ENCODE measurements around the gene MOGAT1. TPM values are rescaled to one million over a fixed set of nuclear protein-coding genes. Genes with fewer than 3 reads are reported as not detected.

The MOGAT1 gene
- total RNA-seq, 1 donor: not detected

GRCh38 chr2:222738809-222739208 is 67.4 kb downstream of the MOGAT1 start:
- Histone ChIP-seq H4K20me1 (ENCODE audit: insufficient read depth, low read length) (no peaks in the 10 kb centered on the region), H3K36me3 (ENCODE audit: insufficient read depth, low read length) (no peaks in the 10 kb centered on the region), H3K9me3 (ENCODE audit: low read depth, low read length) (no peaks in the 10 kb centered on the region), H3K27ac (ENCODE audit: low read depth, low read length) (no peak overlapping the region), H3K79me2 (ENCODE audit: insufficient read depth, low read length) (no peaks in the 10 kb centered on the region), H3K4me2 (ENCODE audit: insufficient read depth, low read length) (no peak overlapping the region), H3K4me1 (ENCODE audit: insufficient read depth, low read length) (peaks cover 24% of the 10 kb centered on the region), H3K4me3 (ENCODE audit: insufficient read depth, low read length) (no peak overlapping the region), H3K27me3 (ENCODE audit: insufficient read depth, low read length) (no peaks in the 10 kb centered on the region), H2AFZ (ENCODE audit: low read length) (no peak overlapping the region)
- DNase-seq (ENCODE audit: insufficient read length, low spot score, missing footprints): peak; percentile 19
- TF ChIP-seq, protein P1, sequence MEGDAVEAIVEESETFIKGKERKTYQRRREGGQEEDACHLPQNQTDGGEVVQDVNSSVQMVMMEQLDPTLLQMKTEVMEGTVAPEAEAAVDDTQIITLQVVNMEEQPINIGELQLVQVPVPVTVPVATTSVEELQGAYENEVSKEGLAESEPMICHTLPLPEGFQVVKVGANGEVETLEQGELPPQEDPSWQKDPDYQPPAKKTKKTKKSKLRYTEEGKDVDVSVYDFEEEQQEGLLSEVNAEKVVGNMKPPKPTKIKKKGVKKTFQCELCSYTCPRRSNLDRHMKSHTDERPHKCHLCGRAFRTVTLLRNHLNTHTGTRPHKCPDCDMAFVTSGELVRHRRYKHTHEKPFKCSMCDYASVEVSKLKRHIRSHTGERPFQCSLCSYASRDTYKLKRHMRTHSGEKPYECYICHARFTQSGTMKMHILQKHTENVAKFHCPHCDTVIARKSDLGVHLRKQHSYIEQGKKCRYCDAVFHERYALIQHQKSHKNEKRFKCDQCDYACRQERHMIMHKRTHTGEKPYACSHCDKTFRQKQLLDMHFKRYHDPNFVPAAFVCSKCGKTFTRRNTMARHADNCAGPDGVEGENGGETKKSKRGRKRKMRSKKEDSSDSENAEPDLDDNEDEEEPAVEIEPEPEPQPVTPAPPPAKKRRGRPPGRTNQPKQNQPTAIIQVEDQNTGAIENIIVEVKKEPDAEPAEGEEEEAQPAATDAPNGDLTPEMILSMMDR (IDR thresholded peaks at IDR 0.05; ENCODE audit: extremely low read depth, low read depth, low read length): no peak

- H3K36me3 ChIP-seq (ENCODE audit: insufficient read depth, low read length): no peaks in the 10 kb centered on the region
- TF ChIP-seq, protein P1 (IDR thresholded peaks at IDR 0.05; ENCODE audit: extremely low read depth, low read depth, low read length): no peak
- no peaks in the 10 kb centered on the region for H3K27me3 ChIP-seq (ENCODE audit: insufficient read depth, low read length)
- no peak overlapping the region for H3K4me3 ChIP-seq (ENCODE audit: insufficient read depth, low read length)
- H4K20me1 ChIP-seq (ENCODE audit: insufficient read depth, low read length): no peaks in the 10 kb centered on the region
- H3K4me2 ChIP-seq (ENCODE audit: insufficient read depth, low read length): no peak overlapping the region
- no peak overlapping the region for H3K27ac ChIP-seq (ENCODE audit: low read depth, low read length)
- H2AFZ ChIP-seq (ENCODE audit: low read length): no peak overlapping the region
- H3K4me1 ChIP-seq (ENCODE audit: insufficient read depth, low read length): peaks cover 20% of the 10 kb centered on the region
- no peaks in the 10 kb centered on the region for H3K9me3 ChIP-seq (ENCODE audit: low read depth, low read length)
- H3K79me2 ChIP-seq (ENCODE audit: insufficient read depth, low read length): no peaks in the 10 kb centered on the region
- DNase-seq (ENCODE audit: insufficient read length, low spot score, missing footprints): no peak
Measured at GRCh38 chr2:222739939-222740338, 68.5 kb downstream of the MOGAT1 start.

DNA sequence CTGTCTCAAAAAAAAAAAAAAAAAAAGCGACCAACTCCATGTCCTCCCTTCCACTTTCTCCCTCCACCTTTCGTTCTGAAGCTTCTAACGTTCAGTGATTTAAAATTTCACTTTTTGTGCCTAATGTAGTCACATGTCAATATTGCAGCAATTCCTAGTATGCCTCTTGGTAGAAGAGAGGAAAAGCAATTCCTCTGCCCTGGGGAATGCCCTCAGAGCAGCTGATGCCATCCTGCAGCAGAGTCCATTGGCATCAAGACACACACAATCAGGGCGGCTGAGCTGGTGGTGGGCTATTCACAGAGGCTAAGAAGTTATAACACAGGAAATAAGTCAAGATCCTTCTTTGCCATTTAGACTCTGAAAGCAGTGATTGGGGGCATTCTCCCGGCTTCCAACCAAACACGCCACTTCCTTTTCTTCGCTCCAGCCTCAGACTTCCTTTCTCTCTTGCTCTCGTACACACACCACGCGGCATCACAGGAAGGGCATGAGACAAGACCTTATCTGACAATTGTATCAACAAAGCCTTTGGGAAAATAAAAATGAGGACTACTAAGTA is 71.9 kb downstream of the MOGAT1 start:
- Histone ChIP-seq H3K4me2 (ENCODE audit: insufficient read depth, low read length) (peak overlapping the region; percentile 77), H3K36me3 (ENCODE audit: insufficient read depth, low read length) (no peaks in the 10 kb centered on the region), H3K4me3 (ENCODE audit: insufficient read depth, low read length) (peak overlapping the region; percentile 35), H2AFZ (ENCODE audit: low read length) (peak overlapping the region; percentile 93), H3K27me3 (ENCODE audit: insufficient read depth, low read length) (no peaks in the 10 kb centered on the region), H4K20me1 (ENCODE audit: insufficient read depth, low read length) (no peaks in the 10 kb centered on the region), H3K9me3 (ENCODE audit: low read depth, low read length) (no peaks in the 10 kb centered on the region), H3K27ac (ENCODE audit: low read depth, low read length) (peak overlapping the region; percentile 39), H3K4me1 (ENCODE audit: insufficient read depth, low read length) (peaks cover 13% of the 10 kb centered on the region), H3K79me2 (ENCODE audit: insufficient read depth, low read length) (no peaks in the 10 kb centered on the region)
- TF ChIP-seq, protein P1 (IDR thresholded peaks at IDR 0.05; ENCODE audit: extremely low read depth, low read depth, low read length): no peak
- peak; percentile 42 for DNase-seq (ENCODE audit: insufficient read length, low spot score, missing footprints)

DNA sequence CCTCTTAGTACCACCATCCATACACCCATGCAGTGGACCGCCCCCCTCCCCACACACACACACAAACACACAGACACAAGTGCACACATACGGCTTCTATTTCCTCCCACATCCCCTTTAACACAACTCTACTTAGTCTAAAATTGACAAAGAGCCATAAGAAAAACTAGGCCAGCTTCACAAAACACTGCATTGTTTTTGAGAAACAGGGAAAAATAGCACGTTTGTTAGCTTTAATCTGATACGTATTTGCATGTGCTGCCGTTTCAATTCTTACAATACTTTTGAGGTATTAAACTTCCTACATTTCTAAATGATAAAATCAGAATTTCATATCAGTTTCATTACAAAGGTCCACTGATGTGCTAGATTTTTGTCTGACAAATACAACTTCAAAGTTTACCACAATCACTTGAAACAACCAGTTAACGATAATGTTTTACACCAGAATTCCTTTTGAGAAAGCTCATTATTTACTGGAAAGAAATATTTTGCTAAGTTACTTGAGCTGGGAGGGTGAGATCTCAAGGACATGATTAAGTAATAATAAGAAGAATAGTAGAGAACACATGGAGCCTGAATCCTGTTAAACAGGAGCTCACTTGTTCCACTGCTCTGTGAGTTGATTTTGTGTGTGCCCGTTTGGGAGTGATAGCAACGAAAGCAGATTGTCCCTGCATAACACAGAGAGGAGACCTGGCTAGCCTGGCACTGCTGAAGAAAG is 74.5 kb downstream of the MOGAT1 start:
- no peak for DNase-seq (ENCODE audit: insufficient read length, low spot score, missing footprints)

More for the DNA sequence above, 74.5 kb downstream of the MOGAT1 start:
- Histone ChIP-seq H3K4me1 (ENCODE audit: insufficient read depth, low read length) (peaks cover 13% of the 10 kb centered on the region), H3K4me3 (ENCODE audit: insufficient read depth, low read length) (no peak overlapping the region), H3K36me3 (ENCODE audit: insufficient read depth, low read length) (no peaks in the 10 kb centered on the region), H3K27me3 (ENCODE audit: insufficient read depth, low read length) (no peaks in the 10 kb centered on the region), H3K27ac (ENCODE audit: low read depth, low read length) (no peak overlapping the region), H3K4me2 (ENCODE audit: insufficient read depth, low read length) (no peak overlapping the region), H3K79me2 (ENCODE audit: insufficient read depth, low read length) (no peaks in the 10 kb centered on the region), H2AFZ (ENCODE audit: low read length) (peak overlapping the region; percentile 23), H3K9me3 (ENCODE audit: low read depth, low read length) (no peaks in the 10 kb centered on the region), H4K20me1 (ENCODE audit: insufficient read depth, low read length) (no peaks in the 10 kb centered on the region)
- TF ChIP-seq, protein P1 (IDR thresholded peaks at IDR 0.05; ENCODE audit: extremely low read depth, low read depth, low read length): no peak

Measured in osteoblast (primary cell).